Hypothalamus (tissue), 51 donors: Measurements from ENCODE around the gene SERTM2.
"Not testable (repeated sequence)": the region's sequence is repeated elsewhere in the genome, so short reads cannot be mapped to it uniquely, and the experiment has no call there.

Source experiments
- DNase-seq, 51 donors: peaks; one replicate each; lab custom pipeline; 2025; lab: John Stamatoyannopoulos, UW

Gene SERTM2

GRCh38 chrX:111511477-111511876, at the start of gene SERTM2:
Gene SERTM2, plus strand, starts transcription at chrX:111511645. Its CDS starts 7,213 bp downstream, at chrX:111518858.
- DNase-seq: no peak

GRCh38 chrX:111465669-111466068, 45.8 kb upstream of the SERTM2 start:
- no peak for DNase-seq

GRCh38 chrX:111467896-111468295, 43.5 kb upstream of the SERTM2 start:
- peak in 2 of 51 donors; percentile 0 to 7 for DNase-seq

GRCh38 chrX:111470681-111471403, 40.6 kb upstream of the SERTM2 start:
- DNase-seq: no peak

GRCh38 chrX:111481896-111482295, 29.5 kb upstream of the SERTM2 start:
- DNase-seq: no peak

GRCh38 chrX:111483135-111483534, 28.3 kb upstream of the SERTM2 start:
- DNase-seq: no peak

GRCh38 chrX:111483881-111484280, 27.6 kb upstream of the SERTM2 start:
- DNase-seq: no peak

GRCh38 chrX:111490688-111491087, 20.8 kb upstream of the SERTM2 start:
- DNase-seq: no peak

- DNase-seq: no peak
Measured at GRCh38 chrX:111492085-111492484, 19.4 kb upstream of the SERTM2 start.

- no peak for DNase-seq
Measured at GRCh38 chrX:111498538-111499103, 12.8 kb upstream of the SERTM2 start.

GRCh38 chrX:111503485-111503993, 7.9 kb upstream of the SERTM2 start:
- no peak for DNase-seq

GRCh38 chrX:111504941-111505340, 6.5 kb upstream of the SERTM2 start:
- peak in 1 of 51 donors; percentile 0 for DNase-seq

- no peak for DNase-seq
Measured at GRCh38 chrX:111505783-111506182, 5.7 kb upstream of the SERTM2 start.

GRCh38 chrX:111506826-111507225, 4.6 kb upstream of the SERTM2 start:
- no peak for DNase-seq

- DNase-seq: no peak
Measured at GRCh38 chrX:111507933-111508332, 3.5 kb upstream of the SERTM2 start.

GRCh38 chrX:111515298-111515697, 3.9 kb downstream of the SERTM2 start:
- DNase-seq: no peak

- DNase-seq: no peak
Measured at GRCh38 chrX:111518667-111519066, 7.2 kb downstream of the SERTM2 start.

- no peak for DNase-seq
Measured at GRCh38 chrX:111519215-111519614, 7.8 kb downstream of the SERTM2 start.

GRCh38 chrX:111520506-111520905, 9.1 kb downstream of the SERTM2 start:
- no peak for DNase-seq

GRCh38 chrX:111521169-111521568, 9.7 kb downstream of the SERTM2 start:
- DNase-seq: no peak

GRCh38 chrX:111543212-111543741, 31.8 kb downstream of the SERTM2 start:
- no peak for DNase-seq

GRCh38 chrX:111549235-111549634, 37.8 kb downstream of the SERTM2 start:
- DNase-seq: not testable (repeated sequence)
